Measurements from ENCODE around the gene PTCH1. TPM values are rescaled to one million over a fixed set of nuclear protein-coding genes. Genes with fewer than 3 reads are reported as not detected.

Gene PTCH1
- total RNA-seq, 1 donor from 2014 or later = 104 TPM

GRCh38 chr9:95505072-95505716, 11.6 kb downstream of the PTCH1 start:
- Mint-ChIP-seq H3K27me3 (ENCODE audit: unreplicated experiment) (peaks cover 25% of the 10 kb centered on the region), H3K36me3 (ENCODE audit: unreplicated experiment) (peaks cover 4% of the 10 kb centered on the region), H3K9me3 (ENCODE audit: unreplicated experiment) (peaks cover 27% of the 10 kb centered on the region), H3K4me3 (ENCODE audit: unreplicated experiment) (peak overlapping the region; percentile 89), H3K27ac (ENCODE audit: unreplicated experiment) (peak overlapping the region; percentile 83), H3K4me1 (ENCODE audit: low read depth, unreplicated experiment) (peaks cover 36% of the 10 kb centered on the region)
- DNase-seq = no peak
- TF ChIP-seq, protein P1, sequence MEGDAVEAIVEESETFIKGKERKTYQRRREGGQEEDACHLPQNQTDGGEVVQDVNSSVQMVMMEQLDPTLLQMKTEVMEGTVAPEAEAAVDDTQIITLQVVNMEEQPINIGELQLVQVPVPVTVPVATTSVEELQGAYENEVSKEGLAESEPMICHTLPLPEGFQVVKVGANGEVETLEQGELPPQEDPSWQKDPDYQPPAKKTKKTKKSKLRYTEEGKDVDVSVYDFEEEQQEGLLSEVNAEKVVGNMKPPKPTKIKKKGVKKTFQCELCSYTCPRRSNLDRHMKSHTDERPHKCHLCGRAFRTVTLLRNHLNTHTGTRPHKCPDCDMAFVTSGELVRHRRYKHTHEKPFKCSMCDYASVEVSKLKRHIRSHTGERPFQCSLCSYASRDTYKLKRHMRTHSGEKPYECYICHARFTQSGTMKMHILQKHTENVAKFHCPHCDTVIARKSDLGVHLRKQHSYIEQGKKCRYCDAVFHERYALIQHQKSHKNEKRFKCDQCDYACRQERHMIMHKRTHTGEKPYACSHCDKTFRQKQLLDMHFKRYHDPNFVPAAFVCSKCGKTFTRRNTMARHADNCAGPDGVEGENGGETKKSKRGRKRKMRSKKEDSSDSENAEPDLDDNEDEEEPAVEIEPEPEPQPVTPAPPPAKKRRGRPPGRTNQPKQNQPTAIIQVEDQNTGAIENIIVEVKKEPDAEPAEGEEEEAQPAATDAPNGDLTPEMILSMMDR (IDR thresholded peaks at IDR 0.05; ENCODE audit: partially characterized antibody, unreplicated experiment) = no peak

GRCh38 chr9:95504053-95504963, 12.5 kb downstream of the PTCH1 start:
- Mint-ChIP-seq H3K27me3 (ENCODE audit: unreplicated experiment) (peaks cover 21% of the 10 kb centered on the region), H3K4me3 (ENCODE audit: unreplicated experiment) (peak overlapping the region; percentile 89), H3K9me3 (ENCODE audit: unreplicated experiment) (peaks cover 18% of the 10 kb centered on the region), H3K36me3 (ENCODE audit: unreplicated experiment) (peaks cover 4% of the 10 kb centered on the region), H3K27ac (ENCODE audit: unreplicated experiment) (peak overlapping the region; percentile 62), H3K4me1 (ENCODE audit: low read depth, unreplicated experiment) (peaks cover 41% of the 10 kb centered on the region)
- DNase-seq = peak; percentile 42
- TF ChIP-seq, protein P1 (IDR thresholded peaks at IDR 0.05; ENCODE audit: partially characterized antibody, unreplicated experiment) = no peak

- peak overlapping the region; percentile 79 for H3K4me3 Mint-ChIP-seq (ENCODE audit: unreplicated experiment)
- H3K27ac Mint-ChIP-seq (ENCODE audit: unreplicated experiment) = peak overlapping the region; percentile 25
- peaks cover 14% of the 10 kb centered on the region for H3K9me3 Mint-ChIP-seq (ENCODE audit: unreplicated experiment)
- H3K36me3 Mint-ChIP-seq (ENCODE audit: unreplicated experiment) = peaks cover 4% of the 10 kb centered on the region
- DNase-seq = no peak
- H3K4me1 Mint-ChIP-seq (ENCODE audit: low read depth, unreplicated experiment) = peaks cover 44% of the 10 kb centered on the region
- H3K27me3 Mint-ChIP-seq (ENCODE audit: unreplicated experiment) = peaks cover 18% of the 10 kb centered on the region
- TF ChIP-seq, protein P1 (IDR thresholded peaks at IDR 0.05; ENCODE audit: partially characterized antibody, unreplicated experiment) = no peak
Observed at GRCh38 chr9:95503369-95503768, 13.4 kb downstream of the PTCH1 start.

DNA sequence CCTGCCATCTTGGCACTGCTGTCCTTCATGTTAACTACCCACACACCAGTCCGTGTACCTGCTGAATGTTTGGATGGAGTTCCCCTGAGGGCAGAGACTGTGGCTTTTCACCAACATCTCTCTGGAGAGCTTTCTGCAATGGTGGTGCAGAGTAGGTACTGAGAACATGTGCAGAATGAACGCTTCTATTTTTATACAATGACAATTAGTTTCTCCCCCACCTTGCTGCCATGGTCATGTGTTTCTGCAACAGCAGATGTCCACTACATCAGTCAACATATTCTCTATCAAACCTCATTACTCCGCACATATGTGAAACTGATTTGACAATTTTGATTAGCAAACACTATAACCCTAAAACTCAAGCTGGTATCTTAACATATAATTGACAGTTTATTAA, 14.5 kb downstream of the PTCH1 start:
- Mint-ChIP-seq H3K27ac (ENCODE audit: unreplicated experiment) (peak overlapping the region; percentile 9), H3K27me3 (ENCODE audit: unreplicated experiment) (peaks cover 10% of the 10 kb centered on the region), H3K4me3 (ENCODE audit: unreplicated experiment) (peak overlapping the region; percentile 33), H3K9me3 (ENCODE audit: unreplicated experiment) (peaks cover 7% of the 10 kb centered on the region), H3K4me1 (ENCODE audit: low read depth, unreplicated experiment) (peaks cover 53% of the 10 kb centered on the region), H3K36me3 (ENCODE audit: unreplicated experiment) (no peaks in the 10 kb centered on the region)
- TF ChIP-seq, protein P1 (IDR thresholded peaks at IDR 0.05; ENCODE audit: partially characterized antibody, unreplicated experiment) = no peak
- DNase-seq = no peak
